Kidney (tissue), 14 donors: ENCODE results near the gene FNTB. TPM values are rescaled to one million over a fixed set of nuclear protein-coding genes. Genes with fewer than 3 reads are reported as not detected.
"Not testable (repeated sequence)": the region's sequence is repeated elsewhere in the genome, so short reads cannot be mapped to it uniquely, and the experiment has no call there.

Source experiments
- DNase-seq, 5 donors: peaks; one replicate each; pipeline ENCODE4 v3.0.0-alpha.2; 2013 to 2020
- FAIRE-seq: peaks from 2 replicates; lab custom pipeline; 2012; peaks lifted over from hg19 to GRCh38; lab: Jason Lieb, UNC
- H3K27ac ChIP-seq, 2 donors: one replicate each; pipeline ENCODE4 v1.7.0; 2013; ENCODE audit warnings: low read depth in 2 of 2, low read length in 2 of 2, inconsistent platforms in 1 of 2
- H3K27me3 ChIP-seq: one replicate; pipeline ENCODE4 v1.7.1; 2013; ENCODE audit warnings: low read length, inconsistent platforms; ENCODE audit not compliant: control insufficient read depth, insufficient read depth
- H3K36me3 ChIP-seq, 3 donors: one replicate each; pipeline versions ENCODE4 v1.7.0 to v1.7.1; 2013; ENCODE audit warnings: low read length in 3 of 3, control low read depth in 1 of 3, inconsistent platforms in 1 of 3; ENCODE audit not compliant: insufficient read depth in 3 of 3, control insufficient read depth in 2 of 3
- H3K4me1 ChIP-seq, 3 donors: one replicate each; pipeline versions ENCODE4 v1.7.0 to v1.7.1; 2013; ENCODE audit warnings: low read length in 3 of 3, inconsistent platforms in 1 of 3, low read depth in 1 of 3; ENCODE audit not compliant: control insufficient read depth in 2 of 3, insufficient read depth in 2 of 3
- H3K4me3 ChIP-seq, 3 donors: one replicate each; pipeline versions ENCODE4 v1.7.0 to v1.8.1; 2013; ENCODE audit warnings: low read length in 3 of 3, control low read depth in 1 of 3, inconsistent platforms in 1 of 3
- H3K9ac ChIP-seq, 3 donors: one replicate each; pipeline versions ENCODE4 v1.7.0 to v1.7.1; 2013; ENCODE audit warnings: low read length in 3 of 3, control low read depth in 1 of 3, inconsistent platforms in 1 of 3
- H3K9me3 ChIP-seq, 3 donors: one replicate each; pipeline versions ENCODE4 v1.7.0 to v1.7.1; 2013; ENCODE audit warnings: low read length in 3 of 3, control low read depth in 1 of 3, inconsistent platforms in 1 of 3; ENCODE audit not compliant: control insufficient read depth in 2 of 3, insufficient read depth in 1 of 3
- intact Hi-C: fragments of 100-400 bp; cut with DNase I; formaldehyde crosslinking; loops from one replicate; pipeline ENCODE4 v1.11.1; 2022
- polyA plus RNA-seq: library from polyadenylated mRNA; stranded (reverse); fragments of 350-450 nt; fragmentation: Illumina TruSeq; extraction: RNeasy Lipid Tissue Mini Kit (QIAGEN cat#74804); gene quantifications from one replicate; pipeline ENCODE4 v1.2.3, GENCODE V29; 2014; ENCODE audit warnings: low read depth, low replicate concordance; ENCODE audit not compliant: insufficient read depth
- total RNA-seq: library from RNA; stranded (reverse); fragmentation: NEBNext Ultra II Directional; extraction: Animal tissue kit (Norgen Biotek cat#: 25700); gene quantifications from one replicate; pipeline ENCODE4 v1.2.1, GENCODE V29; 2021
- TF ChIP-seq, protein P1 (sequence below): IDR thresholded peaks from 3 replicates; pipeline ENCODE4 v1.5.1; 2012; ENCODE audit warnings: mild to moderate bottlenecking, moderate library complexity, borderline replicate concordance; ENCODE audit not compliant: insufficient read depth; ENCODE audit errors: extremely low read depth
- donor health status: control.
- donor health status: control.
- donor health status: control.
- donor health status: control.
- donor health status: control.
- donor health status: DM: yes; HTN: yes; CAD: no.
- donor health status: Normal renal cell carcinoma (clear cell type).

The FNTB gene
- total and polyA plus RNA-seq, 2 donors from 2014 or later = 13.6 to 15.0 TPM

DNA sequence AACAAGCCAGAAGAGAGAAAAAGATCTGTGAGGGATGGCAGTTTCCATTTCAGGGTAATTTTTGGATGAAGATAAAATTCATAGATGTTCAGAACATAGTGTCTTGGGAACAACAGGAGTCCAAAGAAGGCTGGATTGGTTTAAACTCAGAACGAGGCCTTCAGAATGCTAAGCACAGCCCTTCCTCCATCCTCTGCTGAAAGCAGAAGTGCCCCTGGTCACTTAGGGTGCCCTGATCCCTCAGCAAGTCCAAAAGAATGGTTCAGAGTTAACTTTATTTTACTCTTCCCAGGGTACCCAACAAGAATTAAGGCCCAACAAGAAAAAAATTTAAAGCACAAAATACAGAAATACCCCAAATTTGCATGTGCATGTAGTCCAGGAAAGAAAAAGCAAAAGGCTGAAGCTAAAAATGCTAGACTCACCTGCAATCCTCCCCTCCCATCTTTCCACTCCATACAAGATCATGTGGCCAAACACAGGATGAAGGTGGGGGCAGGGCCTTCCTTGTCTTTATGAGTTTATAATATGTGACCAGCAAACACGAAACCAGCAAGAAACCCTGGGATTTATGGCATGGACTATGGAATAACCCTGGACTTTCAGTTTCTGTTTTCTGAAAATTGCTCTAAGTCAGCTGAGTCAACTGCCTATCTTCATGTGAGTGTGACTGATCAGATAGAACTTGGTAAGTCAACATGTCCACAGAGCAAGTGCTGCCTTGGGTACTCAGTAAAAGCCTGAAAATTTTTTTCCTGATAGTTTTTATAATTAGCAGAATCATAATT, 94.5 kb downstream of the FNTB start:
- peaks cover 0 to 17% (median 15%) of the 10 kb centered on the region in 3 donors for H3K4me1 ChIP-seq
- intact Hi-C loops = no loop called here
- no peaks in the 10 kb centered on the region for H3K9me3 ChIP-seq
- peaks cover 2 to 20% (median 17%) of the 10 kb centered on the region in 3 donors for H3K36me3 ChIP-seq
- no peak for FAIRE-seq
- peak overlapping the region in 1 of 3 donors; percentile 7 for H3K4me3 ChIP-seq
- H3K9ac ChIP-seq = no peak overlapping the region
- no peaks in the 10 kb centered on the region for H3K27me3 ChIP-seq
- TF ChIP-seq, protein P1, sequence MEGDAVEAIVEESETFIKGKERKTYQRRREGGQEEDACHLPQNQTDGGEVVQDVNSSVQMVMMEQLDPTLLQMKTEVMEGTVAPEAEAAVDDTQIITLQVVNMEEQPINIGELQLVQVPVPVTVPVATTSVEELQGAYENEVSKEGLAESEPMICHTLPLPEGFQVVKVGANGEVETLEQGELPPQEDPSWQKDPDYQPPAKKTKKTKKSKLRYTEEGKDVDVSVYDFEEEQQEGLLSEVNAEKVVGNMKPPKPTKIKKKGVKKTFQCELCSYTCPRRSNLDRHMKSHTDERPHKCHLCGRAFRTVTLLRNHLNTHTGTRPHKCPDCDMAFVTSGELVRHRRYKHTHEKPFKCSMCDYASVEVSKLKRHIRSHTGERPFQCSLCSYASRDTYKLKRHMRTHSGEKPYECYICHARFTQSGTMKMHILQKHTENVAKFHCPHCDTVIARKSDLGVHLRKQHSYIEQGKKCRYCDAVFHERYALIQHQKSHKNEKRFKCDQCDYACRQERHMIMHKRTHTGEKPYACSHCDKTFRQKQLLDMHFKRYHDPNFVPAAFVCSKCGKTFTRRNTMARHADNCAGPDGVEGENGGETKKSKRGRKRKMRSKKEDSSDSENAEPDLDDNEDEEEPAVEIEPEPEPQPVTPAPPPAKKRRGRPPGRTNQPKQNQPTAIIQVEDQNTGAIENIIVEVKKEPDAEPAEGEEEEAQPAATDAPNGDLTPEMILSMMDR = no peak
- DNase-seq = peak in 1 of 5 donors; percentile 13
- peak overlapping the region; percentile 2 to 68 for H3K27ac ChIP-seq

DNA sequence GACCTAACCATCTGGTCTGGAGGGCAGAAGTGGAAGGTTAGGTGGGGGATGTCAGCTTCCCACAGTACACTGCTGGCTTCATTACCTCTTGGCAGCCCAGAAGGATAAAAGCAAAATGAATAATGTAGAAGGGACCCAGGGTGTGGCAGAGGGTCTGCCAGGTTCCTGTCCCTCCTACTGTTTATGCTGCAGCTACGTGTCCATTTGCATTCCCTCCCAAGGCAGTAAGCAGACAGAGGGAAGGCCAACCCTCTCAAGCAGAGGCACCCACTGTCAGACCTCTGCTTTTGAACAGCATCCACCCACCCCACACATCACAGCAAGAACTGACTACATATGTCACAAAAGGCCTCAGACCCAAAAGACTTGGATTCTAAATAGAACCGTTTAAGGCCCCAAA, 96.2 kb downstream of the FNTB start:
- Histone ChIP-seq H3K9me3 (no peaks in the 10 kb centered on the region), H3K4me3 (no peak overlapping the region), H3K9ac (no peak overlapping the region), H3K36me3 (peaks cover under 1 to 10% (median 7%) of the 10 kb centered on the region in 3 donors), H3K27ac (no peak overlapping the region), H3K4me1 (peaks cover 0 to 17% (median 15%) of the 10 kb centered on the region in 3 donors), H3K27me3 (no peaks in the 10 kb centered on the region)
- intact Hi-C loops = no loop called here
- no peak for DNase-seq
- TF ChIP-seq, protein P1 = no peak
- no peak for FAIRE-seq

DNA sequence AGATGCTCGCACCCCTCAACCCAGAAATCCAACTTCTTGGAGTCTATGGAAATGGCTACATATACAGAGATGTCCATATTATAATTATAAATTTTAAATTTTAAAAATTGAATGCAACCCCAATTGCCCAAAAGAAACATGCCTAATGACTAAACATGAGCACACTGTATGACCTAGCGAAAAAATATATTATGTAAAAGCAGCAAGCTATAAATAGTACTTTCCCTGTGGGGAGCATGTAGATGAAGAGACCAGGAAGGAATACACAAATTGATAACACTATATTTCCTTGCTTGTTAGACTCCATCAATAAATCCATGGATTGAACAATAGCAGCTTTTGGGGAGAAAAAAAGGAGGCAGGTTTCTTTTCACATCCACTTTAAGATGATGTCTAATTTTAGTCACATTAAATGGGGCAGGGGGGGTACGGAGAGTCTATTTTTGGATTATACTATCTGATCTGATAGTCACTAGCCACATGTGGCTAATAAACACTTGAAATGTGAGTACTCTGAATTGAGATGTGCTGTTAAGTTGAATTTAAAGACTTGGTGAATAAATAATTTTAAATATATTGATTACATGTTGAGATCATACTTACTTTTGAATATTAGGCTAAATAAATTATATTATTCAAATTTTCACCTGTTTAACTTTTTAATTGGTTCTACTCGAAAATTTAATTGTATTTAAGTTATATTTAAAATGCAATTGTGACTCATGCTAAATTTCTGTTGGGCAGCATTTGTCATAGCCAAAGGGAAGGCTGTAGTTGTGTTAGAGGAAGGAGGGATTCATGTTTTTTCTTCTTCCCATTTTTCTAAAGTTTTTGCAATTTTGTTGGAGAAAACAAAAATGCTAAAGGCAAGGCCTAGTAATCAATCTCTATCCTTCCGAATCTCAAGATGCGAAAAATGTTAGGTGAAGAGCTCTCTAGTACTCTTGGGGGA, 98.1 kb downstream of the FNTB start:
- no peak for FAIRE-seq
- H3K27ac ChIP-seq = no peak overlapping the region

DNA sequence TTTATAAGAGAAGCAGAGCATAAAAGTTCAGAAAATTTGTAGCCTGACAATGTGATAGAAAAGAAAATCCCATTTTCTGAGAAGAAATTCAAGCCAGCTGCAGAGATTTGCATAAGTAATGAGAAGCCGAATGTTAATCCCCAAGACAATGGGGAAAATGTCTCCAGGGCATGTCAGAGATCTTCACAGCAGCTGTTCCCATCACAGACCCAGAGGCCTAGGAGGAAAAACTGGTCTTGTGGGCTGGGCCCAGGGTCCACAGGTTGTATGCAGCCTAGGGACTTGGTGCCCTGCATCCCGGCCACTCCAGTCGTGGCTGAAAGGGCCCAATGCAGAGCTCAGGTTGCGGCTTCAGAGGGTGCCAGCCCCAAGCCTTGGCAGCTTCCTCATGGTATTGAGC, 100.0 kb downstream of the FNTB start:
- DNase-seq, intact Hi-C loops, FAIRE-seq, H3K27ac ChIP-seq, H3K27me3 ChIP-seq, H3K4me3 ChIP-seq, H3K9me3 ChIP-seq, H3K9ac ChIP-seq, H3K4me1 ChIP-seq: not testable (repeated sequence)
- peaks cover 8 to 38% (median 13%) of the 10 kb centered on the region in 3 donors for H3K36me3 ChIP-seq

More for the DNA sequence above, 98.1 kb downstream of the FNTB start:
- H3K4me1 ChIP-seq = peaks cover 0 to 15% (median 15%) of the 10 kb centered on the region in 3 donors
- H3K9ac ChIP-seq = no peak overlapping the region
- DNase-seq = no peak
- intact Hi-C loops = no loop called here
- TF ChIP-seq, protein P1 = no peak
- H3K9me3 ChIP-seq = no peaks in the 10 kb centered on the region
- H3K4me3 ChIP-seq = no peak overlapping the region
- no peaks in the 10 kb centered on the region for H3K27me3 ChIP-seq
- H3K36me3 ChIP-seq = peaks cover 8 to 22% (median 12%) of the 10 kb centered on the region in 3 donors

DNA sequence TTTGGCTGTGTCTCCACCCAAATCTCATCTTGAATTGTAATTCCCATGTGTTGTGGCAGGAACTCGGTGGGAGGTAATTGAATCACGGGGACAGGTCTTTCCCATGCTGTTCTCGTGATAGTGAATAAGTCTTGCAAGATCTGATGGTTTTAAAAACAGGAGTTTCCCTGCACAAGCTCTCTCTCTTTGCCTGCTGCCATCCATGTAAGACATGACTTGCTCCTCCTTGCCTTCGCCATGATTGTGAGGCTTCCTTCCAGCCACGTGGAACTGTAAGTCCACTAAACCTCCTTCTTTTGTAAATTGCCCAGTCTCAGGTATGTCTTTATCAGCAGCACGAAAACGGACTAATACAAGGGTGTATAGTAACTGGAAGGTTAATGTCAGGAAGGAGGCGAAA, 101.1 kb downstream of the FNTB start:
- H3K9ac ChIP-seq, intact Hi-C loops, H3K9me3 ChIP-seq, H3K27ac ChIP-seq, FAIRE-seq, H3K4me1 ChIP-seq, H3K4me3 ChIP-seq, DNase-seq, H3K27me3 ChIP-seq: not testable (repeated sequence)
- H3K36me3 ChIP-seq = peaks cover 8 to 46% (median 20%) of the 10 kb centered on the region in 3 donors
